K562 (cell line): Measurements from ENCODE around the gene LRRC25. TPM values are rescaled to one million over a fixed set of nuclear protein-coding genes. Genes with fewer than 3 reads are reported as not detected.
A peak's percentile ranks its signal among the peaks of the same experiment; 100 is the strongest.

Experiments used
- ADNP ChIP-seq: fragments of 200-800 bp; sonication (Bioruptor generic); IDR thresholded peaks from 2 replicates; pipeline ENCODE4 v1.6.1; 2016; ENCODE audit warnings: missing genetic modification characterization, missing compliant biosample characterization
- ARNT ChIP-seq, 2 experiments: fragments of 450-650 bp; IDR thresholded peaks; 2 replicates each; pipeline ENCODE4 v1.6.1; 2016; ENCODE audit warnings: mild to moderate bottlenecking in 1 of 2
- ETV5 ChIP-seq: sonication (generic); formaldehyde crosslinking; IDR thresholded peaks from 2 replicates; pipeline ENCODE4 v1.4.0; 2020; ENCODE audit warnings: low read depth, mild to moderate bottlenecking, missing genetic modification reagents
- FOSL1 ChIP-seq: fragments of 200-800 bp; sonication (Bioruptor generic); conservative IDR thresholded peaks from 2 replicates; pipeline ENCODE4 v1.6.1; 2016; ENCODE audit warnings: missing genetic modification characterization, missing compliant biosample characterization
- HINFP ChIP-seq: fragments of 450-650 bp; conservative IDR thresholded peaks from 2 replicates; pipeline ENCODE4 v1.6.1; 2016; ENCODE audit warnings: missing genetic modification characterization, low read depth, mild to moderate bottlenecking, control low read depth, missing compliant biosample characterization
- HLTF ChIP-seq: fragments of 450-650 bp; IDR thresholded peaks from 2 replicates; pipeline ENCODE4 v1.6.1; 2016
- ILK ChIP-seq: fragments of 450-650 bp; IDR thresholded peaks from 2 replicates; pipeline ENCODE4 v1.6.1; 2016; ENCODE audit warnings: missing genetic modification characterization, low read depth, mild to moderate bottlenecking, missing compliant biosample characterization, moderate library complexity, borderline replicate concordance
- JUND ChIP-seq, 2 experiments: IDR thresholded peaks; 2 replicates in 1 of 2; 3 replicates in 1 of 2; pipeline ENCODE4 v1.6.1; 2011; ENCODE audit warnings: borderline replicate concordance in 2 of 2, low read depth in 2 of 2, low read length in 2 of 2, improper control_type of control experiment in 1 of 2, missing biosample characterization in 1 of 2, missing genetic modification characterization in 1 of 2, missing genetic modification reagents in 1 of 2
- MEF2D ChIP-seq: conservative IDR thresholded peaks from 2 replicates; pipeline ENCODE4 v1.6.1; 2016; ENCODE audit warnings: low read depth, missing genetic modification characterization, missing compliant biosample characterization
- NR2C1 ChIP-seq, 2 experiments: fragments of 450-650 bp; IDR thresholded peaks; 2 replicates each; pipeline ENCODE4 v1.6.1; 2017; ENCODE audit warnings: mild to moderate bottlenecking in 2 of 2, antibody characterized with exemption in 1 of 2, inconsistent platforms in 1 of 2, missing compliant biosample characterization in 1 of 2, missing genetic modification characterization in 1 of 2
- PHB2 ChIP-seq: fragments of 450-650 bp; IDR thresholded peaks from 2 replicates; pipeline ENCODE4 v1.6.1; 2017; ENCODE audit warnings: low read depth
- PTTG1 ChIP-seq: fragments of 450-650 bp; IDR thresholded peaks from 2 replicates; pipeline ENCODE4 v1.6.1; 2016; ENCODE audit warnings: low read depth, mild to moderate bottlenecking, missing genetic modification characterization, missing compliant biosample characterization
- RBM25 ChIP-seq: fragments of 200-400 bp; formaldehyde crosslinking; IDR thresholded peaks from 2 replicates; pipeline ENCODE4 v1.6.1; 2018; ENCODE audit warnings: low read length, low read depth, moderate library complexity; ENCODE audit not compliant: severe bottlenecking
- RCOR1 ChIP-seq, 2 experiments: IDR thresholded peaks; 2 replicates each; pipeline ENCODE4 v1.6.1; 2012; ENCODE audit warnings: low read depth in 2 of 2, low read length in 2 of 2, borderline replicate concordance in 1 of 2, improper control_type of control experiment in 1 of 2
- RNF2 ChIP-seq: sonication (generic); IDR thresholded peaks from 2 replicates; pipeline ENCODE4 v1.6.1; 2016
- SMAD4 ChIP-seq: fragments of 250-450 bp; sonication (Bioruptor Pico); conservative IDR thresholded peaks from 2 replicates; pipeline ENCODE4 v1.8.0; 2021; ENCODE audit warnings: inconsistent platforms, mild to moderate bottlenecking, moderate library complexity
- SOX6 ChIP-seq: fragments of 450-650 bp; IDR thresholded peaks from 2 replicates; pipeline ENCODE4 v1.6.1; 2014; ENCODE audit warnings: mild to moderate bottlenecking
- SRSF9 ChIP-seq: fragments of 200-400 bp; formaldehyde crosslinking; IDR thresholded peaks from 2 replicates; pipeline ENCODE4 v1.6.1; 2017; ENCODE audit warnings: low read depth, low read length, borderline replicate concordance
- TCF7L2 ChIP-seq: fragments of 150-350 bp; IDR thresholded peaks from 2 replicates; pipeline ENCODE4 v1.6.1; 2016; ENCODE audit warnings: low read depth, mild to moderate bottlenecking, low read length, moderate library complexity
- ZC3H8 ChIP-seq: fragments of 450-650 bp; IDR thresholded peaks from 2 replicates; pipeline ENCODE4 v1.6.1; 2017
- ZNF507 ChIP-seq: conservative IDR thresholded peaks from 2 replicates; pipeline ENCODE4 v1.6.1; 2017; ENCODE audit warnings: missing genetic modification characterization, missing compliant biosample characterization
- ZNF668 ChIP-seq: fragments of 250-450 bp; sonication (Bioruptor Pico); IDR thresholded peaks from 2 replicates; pipeline ENCODE4 v1.8.0; 2022; ENCODE audit warnings: mild to moderate bottlenecking, inconsistent platforms
- ZSCAN29 ChIP-seq: fragments of 450-650 bp; IDR thresholded peaks from 2 replicates; pipeline ENCODE4 v1.6.1; 2017
- polyA plus RNA-seq, 8 experiments: library from polyadenylated mRNA; depleted of rRNA in 4 of 8; stranded (reverse) in 5 of 8; unstranded in 3 of 8; fragments of >200 nt; fragmentation: Nextera tagmentation in 2 of 8; fragmentation: Illumina TruSeq in 1 of 8; extraction: Ambion mirVana in 2 of 8; extraction: Trizol in 1 of 8; gene quantifications; 2 replicates each; pipeline versions ENCODE4 v1.2.1 to v1.2.3, GENCODE V29; 2011 to 2014; ENCODE audit warnings: inconsistent platforms in 1 of 8, missing spikeins in 1 of 8
- total RNA-seq, 7 experiments: library from RNA; depleted of rRNA in 6 of 7; stranded (reverse); fragments of >200 nt in 6 of 7; fragmentation: Illumina TruSeq in 2 of 7; extraction: Trizol in 2 of 7; gene quantifications; 2 replicates each; pipeline versions ENCODE4 v1.2.1 to v1.2.3, GENCODE V29; 2011 to 2021; ENCODE audit warnings: low replicate concordance in 1 of 7
- TF ChIP-seq, protein P1 (sequence below): sonication (generic); formaldehyde crosslinking; IDR thresholded peaks from 2 replicates; pipeline ENCODE4 v1.8.1; 2023; ENCODE audit warnings: mild to moderate bottlenecking, missing genetic modification reagents
- TF ChIP-seq, protein P2 (sequence below): sonication (generic); formaldehyde crosslinking; IDR thresholded peaks from 2 replicates; pipeline ENCODE4 v1.8.0; 2023; ENCODE audit warnings: mild to moderate bottlenecking, missing genetic modification reagents

Gene LRRC25
- total and polyA plus RNA-seq, 9 of the 15 experiments (the other 6 are each of a cell fraction or from before 2014, with no cell fraction given), result 0.07 to 0.36 (median 0.10) TPM; not detected in 3

GRCh38 chr19:18396471-18397241 is 766 bp downstream of the LRRC25 start (continued):
- no peak for TF ChIP-seq MEF2D (tag)
- TF ChIP-seq TCF7L2, result no peak
- no peak for TF ChIP-seq ETV5
- TF ChIP-seq SRSF9, result no peak
- TF ChIP-seq ZC3H8, result no peak
- no peak for TF ChIP-seq ZNF507 (tag)
- TF ChIP-seq PTTG1 (tag), result no peak
- TF ChIP-seq RNF2, result no peak
- TF ChIP-seq, protein P1, sequence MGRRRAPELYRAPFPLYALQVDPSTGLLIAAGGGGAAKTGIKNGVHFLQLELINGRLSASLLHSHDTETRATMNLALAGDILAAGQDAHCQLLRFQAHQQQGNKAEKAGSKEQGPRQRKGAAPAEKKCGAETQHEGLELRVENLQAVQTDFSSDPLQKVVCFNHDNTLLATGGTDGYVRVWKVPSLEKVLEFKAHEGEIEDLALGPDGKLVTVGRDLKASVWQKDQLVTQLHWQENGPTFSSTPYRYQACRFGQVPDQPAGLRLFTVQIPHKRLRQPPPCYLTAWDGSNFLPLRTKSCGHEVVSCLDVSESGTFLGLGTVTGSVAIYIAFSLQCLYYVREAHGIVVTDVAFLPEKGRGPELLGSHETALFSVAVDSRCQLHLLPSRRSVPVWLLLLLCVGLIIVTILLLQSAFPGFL (CRISPR knock-in tag), result no peak
- no peak for TF ChIP-seq SOX6
- TF ChIP-seq, protein P2, sequence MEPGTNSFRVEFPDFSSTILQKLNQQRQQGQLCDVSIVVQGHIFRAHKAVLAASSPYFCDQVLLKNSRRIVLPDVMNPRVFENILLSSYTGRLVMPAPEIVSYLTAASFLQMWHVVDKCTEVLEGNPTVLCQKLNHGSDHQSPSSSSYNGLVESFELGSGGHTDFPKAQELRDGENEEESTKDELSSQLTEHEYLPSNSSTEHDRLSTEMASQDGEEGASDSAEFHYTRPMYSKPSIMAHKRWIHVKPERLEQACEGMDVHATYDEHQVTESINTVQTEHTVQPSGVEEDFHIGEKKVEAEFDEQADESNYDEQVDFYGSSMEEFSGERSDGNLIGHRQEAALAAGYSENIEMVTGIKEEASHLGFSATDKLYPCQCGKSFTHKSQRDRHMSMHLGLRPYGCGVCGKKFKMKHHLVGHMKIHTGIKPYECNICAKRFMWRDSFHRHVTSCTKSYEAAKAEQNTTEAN (CRISPR knock-in tag), result no peak
- TF ChIP-seq PHB2, result no peak
- TF ChIP-seq SMAD4 (CRISPR knock-in tag), result 0 out of 2 replicates have a peak, but pooled peaks have one; percentile 5
- TF ChIP-seq ZNF668 (CRISPR knock-in tag), result no peak
- no peak for TF ChIP-seq FOSL1 (tag)
- 0 out of 4 replicates have a peak, but pooled peaks of 1 of the 2 experiments have one; percentile 45 for TF ChIP-seq ARNT (IDR thresholded peaks at IDR 0.05)
- TF ChIP-seq NR2C1 (IDR thresholded peaks at IDR 0.05), result no peak
- no peak for TF ChIP-seq NR2C1 (tag; IDR thresholded peaks at IDR 0.05)
- TF ChIP-seq RBM25, result peak; percentile 89
- TF ChIP-seq ILK (tag), result no peak
- peak; percentile 83; the same call in 1 of the 2 replicates for TF ChIP-seq ADNP (tag)
- TF ChIP-seq RCOR1 (IDR thresholded peaks at IDR 0.05; ENCODE audit: borderline replicate concordance in 1 of 2, low read depth in 2 of 2, low read length in 2 of 2), result peak in 1 of 2 experiments; percentile 76; a peak in 2 of 4 replicates
- TF ChIP-seq JUND (IDR thresholded peaks at IDR 0.05; ENCODE audit: borderline replicate concordance, low read depth, low read length), result no peak
- TF ChIP-seq JUND (tag; IDR thresholded peaks at IDR 0.05; ENCODE audit: borderline replicate concordance, low read depth, low read length), result no peak
- TF ChIP-seq HLTF, result no peak
- TF ChIP-seq ZSCAN29, result no peak
- no peak for TF ChIP-seq HINFP
